ENCODE measurements around the gene METTL15. TPM values are rescaled to one million over a fixed set of nuclear protein-coding genes. Genes with fewer than 3 reads are reported as not detected.

METTL15 gene
- total RNA-seq, 2 experiments from 2014 or later = 18.0 to 19.8 TPM

GRCh38 chr11:28228196-28228895, 120.2 kb downstream of the METTL15 start:
- Mint-ChIP-seq H3K4me1 (ENCODE audit: low read depth) (peaks cover 6% of the 10 kb centered on the region), H3K9me3 (peaks cover 2% of the 10 kb centered on the region), H3K4me3 (no peak overlapping the region), H3K27me3 (ENCODE audit: low read depth) (no peaks in the 10 kb centered on the region), H3K36me3 (ENCODE audit: low read depth) (peaks cover 33% of the 10 kb centered on the region), H3K27ac (no peak overlapping the region)
- CTCF ChIA-PET = no interaction called here
- DNase-seq = no peak
- intact Hi-C loops (cut with micrococcal nuclease) = no loop called here

- DNase-seq = no peak
These were observed 123.3 kb downstream of the METTL15 start for GRCh38 chr11:28231475-28231874.

GRCh38 chr11:28232649-28233048, 124.5 kb downstream of the METTL15 start:
- Mint-ChIP-seq H3K36me3 (ENCODE audit: low read depth) (peaks cover 26% of the 10 kb centered on the region), H3K4me1 (ENCODE audit: low read depth) (no peaks in the 10 kb centered on the region), H3K9me3 (peaks cover 4% of the 10 kb centered on the region), H3K27ac (no peak overlapping the region), H3K4me3 (no peak overlapping the region), H3K27me3 (ENCODE audit: low read depth) (no peaks in the 10 kb centered on the region)
- CTCF ChIA-PET = no interaction called here
- no peak for DNase-seq
- intact Hi-C loops (cut with micrococcal nuclease) = no loop called here

More at GRCh38 chr11:28231475-28231874, 123.3 kb downstream of the METTL15 start:
- Mint-ChIP-seq H3K27me3 (ENCODE audit: low read depth) (no peaks in the 10 kb centered on the region), H3K4me1 (ENCODE audit: low read depth) (peaks cover 3% of the 10 kb centered on the region), H3K4me3 (no peak overlapping the region), H3K27ac (no peak overlapping the region), H3K9me3 (peaks cover 4% of the 10 kb centered on the region), H3K36me3 (ENCODE audit: low read depth) (peaks cover 32% of the 10 kb centered on the region)
- intact Hi-C loops (cut with micrococcal nuclease) = no loop called here
- CTCF ChIA-PET = no interaction called here

GRCh38 chr11:28241760-28242159, 133.6 kb downstream of the METTL15 start:
- DNase-seq = no peak
- peaks cover 23% of the 10 kb centered on the region for H3K36me3 Mint-ChIP-seq (ENCODE audit: low read depth)
- intact Hi-C loops (cut with micrococcal nuclease) = no loop called here

GRCh38 chr11:28242596-28242995, 134.4 kb downstream of the METTL15 start:
- intact Hi-C loops (cut with micrococcal nuclease) = no loop called here
- Mint-ChIP-seq H3K4me1 (ENCODE audit: low read depth) (no peaks in the 10 kb centered on the region), H3K36me3 (ENCODE audit: low read depth) (peaks cover 24% of the 10 kb centered on the region), H3K27ac (no peak overlapping the region), H3K9me3 (peaks cover 2% of the 10 kb centered on the region), H3K27me3 (ENCODE audit: low read depth) (no peaks in the 10 kb centered on the region), H3K4me3 (no peak overlapping the region)
- no peak for DNase-seq
- CTCF ChIA-PET = no interaction called here

More at GRCh38 chr11:28241760-28242159, 133.6 kb downstream of the METTL15 start:
- Mint-ChIP-seq H3K9me3 (peaks cover 2% of the 10 kb centered on the region), H3K4me3 (no peak overlapping the region), H3K4me1 (ENCODE audit: low read depth) (no peaks in the 10 kb centered on the region), H3K27me3 (ENCODE audit: low read depth) (no peaks in the 10 kb centered on the region), H3K27ac (no peak overlapping the region)
- CTCF ChIA-PET = no interaction called here

- no peak overlapping the region for H3K27ac Mint-ChIP-seq
- H3K4me3 Mint-ChIP-seq = no peak overlapping the region
- H3K9me3 Mint-ChIP-seq = peaks cover 2% of the 10 kb centered on the region
- intact Hi-C loops (cut with micrococcal nuclease) = no loop called here
- no peaks in the 10 kb centered on the region for H3K4me1 Mint-ChIP-seq (ENCODE audit: low read depth)
- peaks cover 26% of the 10 kb centered on the region for H3K36me3 Mint-ChIP-seq (ENCODE audit: low read depth)
- DNase-seq = no peak
- H3K27me3 Mint-ChIP-seq (ENCODE audit: low read depth) = no peaks in the 10 kb centered on the region
- CTCF ChIA-PET = no interaction called here
These were observed 134.9 kb downstream of the METTL15 start for GRCh38 chr11:28243061-28243460.

- Mint-ChIP-seq H3K27ac (no peak overlapping the region), H3K27me3 (ENCODE audit: low read depth) (no peaks in the 10 kb centered on the region), H3K4me3 (no peak overlapping the region), H3K4me1 (ENCODE audit: low read depth) (no peaks in the 10 kb centered on the region), H3K36me3 (ENCODE audit: low read depth) (peaks cover 25% of the 10 kb centered on the region), H3K9me3 (peaks cover 2% of the 10 kb centered on the region)
- intact Hi-C loops (cut with micrococcal nuclease) = no loop called here
- CTCF ChIA-PET = no interaction called here
- DNase-seq = no peak
These were observed 135.4 kb downstream of the METTL15 start for GRCh38 chr11:28243581-28243980.

GRCh38 chr11:28245131-28245530, 136.9 kb downstream of the METTL15 start:
- H3K4me1 Mint-ChIP-seq (ENCODE audit: low read depth) = no peaks in the 10 kb centered on the region
- CTCF ChIA-PET = no interaction called here
- H3K9me3 Mint-ChIP-seq = peaks cover 2% of the 10 kb centered on the region
- no peak overlapping the region for H3K4me3 Mint-ChIP-seq
- DNase-seq = no peak
- H3K27me3 Mint-ChIP-seq (ENCODE audit: low read depth) = no peaks in the 10 kb centered on the region
- intact Hi-C loops (cut with micrococcal nuclease) = no loop called here
- peaks cover 24% of the 10 kb centered on the region for H3K36me3 Mint-ChIP-seq (ENCODE audit: low read depth)
- H3K27ac Mint-ChIP-seq = no peak overlapping the region

- H3K4me3 Mint-ChIP-seq = no peak overlapping the region
- no peak for DNase-seq
- H3K27me3 Mint-ChIP-seq (ENCODE audit: low read depth) = no peaks in the 10 kb centered on the region
- intact Hi-C loops (cut with micrococcal nuclease) = no loop called here
- CTCF ChIA-PET = no interaction called here
- H3K36me3 Mint-ChIP-seq (ENCODE audit: low read depth) = peaks cover 46% of the 10 kb centered on the region
- peaks cover 17% of the 10 kb centered on the region for H3K9me3 Mint-ChIP-seq
- no peak overlapping the region for H3K27ac Mint-ChIP-seq
- H3K4me1 Mint-ChIP-seq (ENCODE audit: low read depth) = no peaks in the 10 kb centered on the region
These were observed 142.0 kb downstream of the METTL15 start for GRCh38 chr11:28250192-28250591.

GRCh38 chr11:28251257-28251656, 143.1 kb downstream of the METTL15 start:
- Mint-ChIP-seq H3K36me3 (ENCODE audit: low read depth) (peaks cover 47% of the 10 kb centered on the region), H3K4me3 (no peak overlapping the region), H3K27ac (no peak overlapping the region), H3K9me3 (peaks cover 20% of the 10 kb centered on the region), H3K4me1 (ENCODE audit: low read depth) (no peaks in the 10 kb centered on the region), H3K27me3 (ENCODE audit: low read depth) (no peaks in the 10 kb centered on the region)
- no peak for DNase-seq
- CTCF ChIA-PET = no interaction called here
- intact Hi-C loops (cut with micrococcal nuclease) = no loop called here

GRCh38 chr11:28257761-28258160, 149.6 kb downstream of the METTL15 start:
- intact Hi-C loops (cut with micrococcal nuclease) = no loop called here
- Mint-ChIP-seq H3K9me3 (peaks cover 21% of the 10 kb centered on the region), H3K4me1 (ENCODE audit: low read depth) (no peaks in the 10 kb centered on the region), H3K36me3 (ENCODE audit: low read depth) (peaks cover 44% of the 10 kb centered on the region), H3K4me3 (no peak overlapping the region), H3K27me3 (ENCODE audit: low read depth) (no peaks in the 10 kb centered on the region), H3K27ac (no peak overlapping the region)
- CTCF ChIA-PET = no interaction called here
- DNase-seq = no peak

- intact Hi-C loops (cut with micrococcal nuclease) = no loop called here
- Mint-ChIP-seq H3K36me3 (ENCODE audit: low read depth) (peaks cover 34% of the 10 kb centered on the region), H3K9me3 (peaks cover 13% of the 10 kb centered on the region), H3K4me3 (no peak overlapping the region), H3K27me3 (ENCODE audit: low read depth) (no peaks in the 10 kb centered on the region), H3K27ac (no peak overlapping the region), H3K4me1 (ENCODE audit: low read depth) (no peaks in the 10 kb centered on the region)
- CTCF ChIA-PET = no interaction called here
- no peak for DNase-seq
These were observed 151.1 kb downstream of the METTL15 start for GRCh38 chr11:28259177-28259843.

GRCh38 chr11:28268925-28269324, 160.7 kb downstream of the METTL15 start:
- Mint-ChIP-seq H3K4me1 (ENCODE audit: low read depth) (no peaks in the 10 kb centered on the region), H3K27me3 (ENCODE audit: low read depth) (no peaks in the 10 kb centered on the region), H3K4me3 (no peak overlapping the region), H3K36me3 (ENCODE audit: low read depth) (peaks cover 26% of the 10 kb centered on the region), H3K27ac (no peak overlapping the region), H3K9me3 (peaks cover 16% of the 10 kb centered on the region)
- CTCF ChIA-PET = no interaction called here
- intact Hi-C loops (cut with micrococcal nuclease) = no loop called here
- no peak for DNase-seq
